Duodenal mucosa (tissue), 2 donors: Measurements from ENCODE around the gene HIVEP1.

Experiments used
- H3K27ac ChIP-seq: one replicate; pipeline ENCODE4 v1.7.0; 2013; ENCODE audit warnings: low read depth, low read length
- H3K27me3 ChIP-seq, 2 donors: one replicate each; pipeline ENCODE4 v1.7.0; 2013; ENCODE audit warnings: low read length in 2 of 2, control low read depth in 1 of 2; ENCODE audit not compliant: insufficient read depth in 2 of 2, control insufficient read depth in 1 of 2
- H3K36me3 ChIP-seq, 2 donors: one replicate each; pipeline ENCODE4 v1.7.0; 2013; ENCODE audit warnings: low read length in 2 of 2, control low read depth in 1 of 2; ENCODE audit not compliant: insufficient read depth in 2 of 2, control insufficient read depth in 1 of 2
- H3K4me1 ChIP-seq, 2 donors: one replicate each; pipeline ENCODE4 v1.7.0; 2013; ENCODE audit warnings: low read length in 2 of 2, control low read depth in 1 of 2; ENCODE audit not compliant: insufficient read depth in 2 of 2, control insufficient read depth in 1 of 2
- H3K4me3 ChIP-seq, 2 donors: one replicate each; pipeline ENCODE4 v1.7.0; 2013; ENCODE audit warnings: low read length in 2 of 2, low read depth in 1 of 2
- H3K9ac ChIP-seq, 2 donors: one replicate each; pipeline ENCODE4 v1.7.0; 2013; ENCODE audit warnings: low read length in 2 of 2, low read depth in 1 of 2
- H3K9me3 ChIP-seq, 2 donors: one replicate each; pipeline ENCODE4 v1.7.0; 2013; ENCODE audit warnings: low read length in 2 of 2, control low read depth in 1 of 2; ENCODE audit not compliant: control insufficient read depth in 1 of 2

HIVEP1 gene

GRCh38 chr6:11973238-11973637 is 38.9 kb upstream of the HIVEP1 start:
- Histone ChIP-seq H3K36me3 (no peaks in the 10 kb centered on the region), H3K4me3 (no peak overlapping the region), H3K27me3 (no peaks in the 10 kb centered on the region), H3K4me1 (peaks cover 0 to 4% of the 10 kb centered on the region in 2 donors), H3K9me3 (no peaks in the 10 kb centered on the region), H3K27ac (no peak overlapping the region), H3K9ac (no peak overlapping the region)

- H3K9me3 ChIP-seq: no peaks in the 10 kb centered on the region
- no peak overlapping the region for H3K27ac ChIP-seq
- peaks cover 0 to 4% of the 10 kb centered on the region in 2 donors for H3K4me1 ChIP-seq
- H3K4me3 ChIP-seq: no peak overlapping the region
- no peak overlapping the region for H3K9ac ChIP-seq
- no peaks in the 10 kb centered on the region for H3K27me3 ChIP-seq
- no peaks in the 10 kb centered on the region for H3K36me3 ChIP-seq
These were observed 38.0 kb upstream of the HIVEP1 start for GRCh38 chr6:11974089-11974488.

- Histone ChIP-seq H3K27me3 (no peaks in the 10 kb centered on the region), H3K4me3 (no peak overlapping the region), H3K27ac (no peak overlapping the region), H3K4me1 (peaks cover 0 to 4% of the 10 kb centered on the region in 2 donors), H3K36me3 (no peaks in the 10 kb centered on the region), H3K9ac (no peak overlapping the region), H3K9me3 (no peaks in the 10 kb centered on the region)
These were observed 36.6 kb upstream of the HIVEP1 start for GRCh38 chr6:11975353-11975977.

- no peak overlapping the region for H3K4me3 ChIP-seq
These were observed 35.6 kb upstream of the HIVEP1 start for GRCh38 chr6:11976489-11976888.

GRCh38 chr6:11977193-11977592 is 34.9 kb upstream of the HIVEP1 start:
- no peak overlapping the region for H3K4me3 ChIP-seq

More at GRCh38 chr6:11976489-11976888, 35.6 kb upstream of the HIVEP1 start:
- H3K27me3 ChIP-seq: no peaks in the 10 kb centered on the region
- H3K4me1 ChIP-seq: peaks cover 0 to 4% of the 10 kb centered on the region in 2 donors
- H3K36me3 ChIP-seq: no peaks in the 10 kb centered on the region
- no peak overlapping the region for H3K9ac ChIP-seq
- no peaks in the 10 kb centered on the region for H3K9me3 ChIP-seq
- no peak overlapping the region for H3K27ac ChIP-seq

GRCh38 chr6:11977738-11978137 is 34.4 kb upstream of the HIVEP1 start:
- Histone ChIP-seq H3K9me3 (no peaks in the 10 kb centered on the region), H3K4me1 (peaks cover 0 to 4% of the 10 kb centered on the region in 2 donors), H3K4me3 (no peak overlapping the region), H3K27ac (no peak overlapping the region), H3K36me3 (no peaks in the 10 kb centered on the region), H3K27me3 (no peaks in the 10 kb centered on the region), H3K9ac (no peak overlapping the region)

More at GRCh38 chr6:11977193-11977592, 34.9 kb upstream of the HIVEP1 start:
- Histone ChIP-seq H3K4me1 (peaks cover 0 to 4% of the 10 kb centered on the region in 2 donors), H3K9me3 (no peaks in the 10 kb centered on the region), H3K36me3 (no peaks in the 10 kb centered on the region), H3K27ac (no peak overlapping the region), H3K9ac (no peak overlapping the region), H3K27me3 (no peaks in the 10 kb centered on the region)

GRCh38 chr6:11978169-11978987 is 33.7 kb upstream of the HIVEP1 start:
- no peaks in the 10 kb centered on the region for H3K27me3 ChIP-seq
- H3K27ac ChIP-seq: no peak overlapping the region
- H3K4me1 ChIP-seq: peaks cover 0 to 4% of the 10 kb centered on the region in 2 donors
- H3K36me3 ChIP-seq: no peaks in the 10 kb centered on the region
- H3K9me3 ChIP-seq: no peaks in the 10 kb centered on the region
- H3K9ac ChIP-seq: no peak overlapping the region
- no peak overlapping the region for H3K4me3 ChIP-seq

- Histone ChIP-seq H3K27ac (no peak overlapping the region), H3K27me3 (no peaks in the 10 kb centered on the region), H3K9me3 (no peaks in the 10 kb centered on the region), H3K4me3 (no peak overlapping the region), H3K9ac (no peak overlapping the region), H3K36me3 (no peaks in the 10 kb centered on the region), H3K4me1 (peaks cover 0 to 4% of the 10 kb centered on the region in 2 donors)
These were observed 32.2 kb upstream of the HIVEP1 start for GRCh38 chr6:11979866-11980265.

- H3K4me1 ChIP-seq: no peaks in the 10 kb centered on the region
- no peak overlapping the region for H3K4me3 ChIP-seq
- no peak overlapping the region for H3K9ac ChIP-seq
- no peaks in the 10 kb centered on the region for H3K36me3 ChIP-seq
- H3K9me3 ChIP-seq: no peaks in the 10 kb centered on the region
- no peaks in the 10 kb centered on the region for H3K27me3 ChIP-seq
- H3K27ac ChIP-seq: no peak overlapping the region
These were observed 28.8 kb upstream of the HIVEP1 start for GRCh38 chr6:11983306-11983705.

GRCh38 chr6:11987386-11987785 is 24.7 kb upstream of the HIVEP1 start:
- H3K27me3 ChIP-seq: no peaks in the 10 kb centered on the region
- H3K4me3 ChIP-seq: no peak overlapping the region
- no peak overlapping the region for H3K9ac ChIP-seq
- no peaks in the 10 kb centered on the region for H3K36me3 ChIP-seq
- no peaks in the 10 kb centered on the region for H3K9me3 ChIP-seq
- no peak overlapping the region for H3K27ac ChIP-seq
- no peaks in the 10 kb centered on the region for H3K4me1 ChIP-seq
